GM12864 (cell line): ENCODE measurements around the gene CRAT.

ENCODE experiments used
- DNase-seq: peaks from one replicate; pipeline ENCODE4 v3.0.0-alpha.2; 2011; ENCODE audit warnings: low read depth
- H3K4me3 ChIP-seq: 2 replicates; pipeline ENCODE4 v1.5.1; 2011; ENCODE audit warnings: mild to moderate bottlenecking, low read depth, low read length, control low read depth
- CTCF ChIP-seq: IDR thresholded peaks from 2 replicates; pipeline ENCODE4 v1.5.1; 2011; ENCODE audit warnings: low read depth, mild to moderate bottlenecking, moderate library complexity, low read length, control low read depth, inconsistent platforms; ENCODE audit errors: missing control alignments

CRAT gene

GRCh38 chr9:129141066-129142041 lies 30.8 kb upstream of the CRAT start:
- DNase-seq: peak; percentile 44
- H3K4me3 ChIP-seq: peak overlapping the region; percentile 8
- TF ChIP-seq CTCF: no peak

- TF ChIP-seq CTCF: no peak
- DNase-seq: no peak
- peak overlapping the region; percentile 51 for H3K4me3 ChIP-seq
These were observed 29.9 kb upstream of the CRAT start for GRCh38 chr9:129140397-129141065.

GRCh38 chr9:129139993-129140396 lies 29.4 kb upstream of the CRAT start:
- DNase-seq: peak; percentile 88
- peak overlapping the region; percentile 51 for H3K4me3 ChIP-seq
- TF ChIP-seq CTCF: no peak

- peak; percentile 58 for DNase-seq
- TF ChIP-seq CTCF: peak; percentile 75
- H3K4me3 ChIP-seq: peak overlapping the region; percentile 45
These were observed 28.8 kb upstream of the CRAT start for GRCh38 chr9:129139233-129139992.

- no peak for DNase-seq
- H3K4me3 ChIP-seq: no peak overlapping the region
- no peak for TF ChIP-seq CTCF
These were observed 28.1 kb upstream of the CRAT start for GRCh38 chr9:129138476-129139232.

GRCh38 chr9:129138144-129138462 lies 27.5 kb upstream of the CRAT start:
- no peak for DNase-seq
- TF ChIP-seq CTCF: no peak
- H3K4me3 ChIP-seq: no peak overlapping the region
